ENCODE results near the gene KIRREL3. TPM values are rescaled to one million over a fixed set of nuclear protein-coding genes. Genes with fewer than 3 reads are reported as not detected.

The KIRREL3 gene
- total RNA-seq, 1 donor from 2014 or later, result under 0.01 TPM

- Histone ChIP-seq H3K27ac (ENCODE audit: low read depth, low read length) (no peak overlapping the region), H3K27me3 (ENCODE audit: control insufficient read depth in 3 of 3, insufficient read depth in 3 of 3, low read length in 3 of 3) (peaks cover 0 to 7% (median 7%) of the 10 kb centered on the region in 3 donors), H3K36me3 (ENCODE audit: control insufficient read depth in 3 of 3, insufficient read depth in 3 of 3, low read length in 3 of 3) (no peaks in the 10 kb centered on the region), H3K9ac (ENCODE audit: low read depth in 1 of 3, low read length in 3 of 3) (no peak overlapping the region), H3K4me1 (ENCODE audit: control insufficient read depth in 3 of 3, insufficient read depth in 3 of 3, low read length in 3 of 3) (no peaks in the 10 kb centered on the region), H3K4me3 (ENCODE audit: low read length in 3 of 3) (no peak overlapping the region), H3K9me3 (ENCODE audit: control insufficient read depth in 3 of 3, low read length in 3 of 3) (no peaks in the 10 kb centered on the region)
Observed at GRCh38 chr11:126636911-126637794, 363.4 kb downstream of the KIRREL3 start.

DNA sequence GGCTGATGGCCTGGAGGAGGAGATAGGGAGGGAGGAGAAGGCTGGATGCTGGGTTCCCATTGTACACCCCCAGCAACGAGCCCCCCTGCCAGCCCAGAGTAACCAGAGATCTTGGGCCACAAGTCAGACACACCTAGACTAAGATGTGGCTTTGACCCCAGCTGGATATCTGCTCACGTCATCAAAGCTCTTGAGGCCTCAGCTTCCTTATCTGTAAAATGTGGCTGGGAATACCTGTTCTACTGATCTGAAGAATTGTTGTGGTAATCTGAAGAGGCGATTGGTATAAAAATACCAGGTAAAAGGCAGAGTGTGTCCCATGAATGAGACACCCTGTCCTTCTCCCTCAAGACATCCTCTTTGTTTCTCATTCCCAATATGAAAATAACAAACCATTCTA lies 365.1 kb downstream of the KIRREL3 start:
- H3K27ac ChIP-seq (ENCODE audit: low read depth, low read length), result no peak overlapping the region
- no peak overlapping the region for H3K4me3 ChIP-seq (ENCODE audit: low read length in 3 of 3)
- H3K36me3 ChIP-seq (ENCODE audit: control insufficient read depth in 3 of 3, insufficient read depth in 3 of 3, low read length in 3 of 3), result no peaks in the 10 kb centered on the region
- H3K4me1 ChIP-seq (ENCODE audit: control insufficient read depth in 3 of 3, insufficient read depth in 3 of 3, low read length in 3 of 3), result no peaks in the 10 kb centered on the region
- H3K9ac ChIP-seq (ENCODE audit: low read depth in 1 of 3, low read length in 3 of 3), result no peak overlapping the region
- peaks cover 0 to 7% (median 7%) of the 10 kb centered on the region in 3 donors for H3K27me3 ChIP-seq (ENCODE audit: control insufficient read depth in 3 of 3, insufficient read depth in 3 of 3, low read length in 3 of 3)
- no peaks in the 10 kb centered on the region for H3K9me3 ChIP-seq (ENCODE audit: control insufficient read depth in 3 of 3, low read length in 3 of 3)

DNA sequence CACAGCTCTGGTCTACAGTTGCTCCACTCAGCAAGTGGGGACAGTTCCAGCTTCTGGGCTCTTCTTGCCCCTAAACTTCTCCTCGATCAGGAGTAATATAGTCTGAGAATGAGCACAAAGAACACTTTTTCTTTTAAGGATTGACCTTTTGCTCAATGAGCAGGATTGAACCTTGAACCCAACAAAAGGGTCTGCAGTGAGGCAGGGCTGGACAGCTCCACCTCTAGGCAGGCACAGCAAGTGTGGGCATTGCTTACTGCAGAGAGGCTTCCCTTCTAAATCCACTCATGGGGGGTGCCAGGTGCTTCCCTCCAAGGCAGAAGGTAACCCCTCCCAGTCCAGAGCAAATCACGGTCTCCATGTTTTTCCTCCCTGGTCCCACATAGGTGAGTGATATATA lies 365.6 kb downstream of the KIRREL3 start:
- H3K36me3 ChIP-seq (ENCODE audit: control insufficient read depth in 3 of 3, insufficient read depth in 3 of 3, low read length in 3 of 3), result no peaks in the 10 kb centered on the region
- H3K27me3 ChIP-seq (ENCODE audit: control insufficient read depth in 3 of 3, insufficient read depth in 3 of 3, low read length in 3 of 3), result peaks cover 0 to 7% (median 4%) of the 10 kb centered on the region in 3 donors
- H3K4me3 ChIP-seq (ENCODE audit: low read length in 3 of 3), result no peak overlapping the region
- H3K9me3 ChIP-seq (ENCODE audit: control insufficient read depth in 3 of 3, low read length in 3 of 3), result no peaks in the 10 kb centered on the region
- H3K27ac ChIP-seq (ENCODE audit: low read depth, low read length), result no peak overlapping the region
- no peak overlapping the region for H3K9ac ChIP-seq (ENCODE audit: low read depth in 1 of 3, low read length in 3 of 3)
- no peaks in the 10 kb centered on the region for H3K4me1 ChIP-seq (ENCODE audit: control insufficient read depth in 3 of 3, insufficient read depth in 3 of 3, low read length in 3 of 3)

DNA sequence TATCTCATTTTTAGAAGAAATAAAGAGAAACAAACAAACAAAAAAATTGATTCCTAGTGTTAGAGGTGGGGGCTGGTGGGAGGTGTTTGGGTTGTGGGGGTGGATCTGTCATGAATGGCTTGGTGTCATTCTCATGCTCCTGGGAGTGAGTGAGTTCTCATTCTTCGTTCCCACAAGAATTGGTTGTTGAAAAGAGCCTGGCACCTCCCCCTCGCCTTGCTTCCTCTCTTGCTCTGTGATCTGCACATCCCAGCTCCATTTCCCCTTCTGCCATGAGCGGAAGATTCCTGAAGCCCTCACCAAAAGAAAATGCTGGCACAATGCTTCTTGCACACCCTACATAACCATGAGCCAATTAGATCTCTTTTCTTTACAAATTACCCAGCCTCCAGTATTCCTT lies 367.2 kb downstream of the KIRREL3 start:
- H3K36me3 ChIP-seq (ENCODE audit: control insufficient read depth in 3 of 3, insufficient read depth in 3 of 3, low read length in 3 of 3), result no peaks in the 10 kb centered on the region
- H3K4me3 ChIP-seq (ENCODE audit: low read length in 3 of 3), result no peak overlapping the region
- peaks cover 0 to 7% (median 4%) of the 10 kb centered on the region in 3 donors for H3K27me3 ChIP-seq (ENCODE audit: control insufficient read depth in 3 of 3, insufficient read depth in 3 of 3, low read length in 3 of 3)
- H3K27ac ChIP-seq (ENCODE audit: low read depth, low read length), result no peak overlapping the region
- H3K4me1 ChIP-seq (ENCODE audit: control insufficient read depth in 3 of 3, insufficient read depth in 3 of 3, low read length in 3 of 3), result no peaks in the 10 kb centered on the region
- no peak overlapping the region for H3K9ac ChIP-seq (ENCODE audit: low read depth in 1 of 3, low read length in 3 of 3)
- no peaks in the 10 kb centered on the region for H3K9me3 ChIP-seq (ENCODE audit: control insufficient read depth in 3 of 3, low read length in 3 of 3)

GRCh38 chr11:126630893-126631798 lies 369.4 kb downstream of the KIRREL3 start:
- Histone ChIP-seq H3K27me3 (ENCODE audit: control insufficient read depth in 3 of 3, insufficient read depth in 3 of 3, low read length in 3 of 3) (peaks cover 0 to 7% (median 7%) of the 10 kb centered on the region in 3 donors), H3K36me3 (ENCODE audit: control insufficient read depth in 3 of 3, insufficient read depth in 3 of 3, low read length in 3 of 3) (no peaks in the 10 kb centered on the region), H3K9me3 (ENCODE audit: control insufficient read depth in 3 of 3, low read length in 3 of 3) (no peaks in the 10 kb centered on the region), H3K9ac (ENCODE audit: low read depth in 1 of 3, low read length in 3 of 3) (no peak overlapping the region), H3K4me3 (ENCODE audit: low read length in 3 of 3) (no peak overlapping the region), H3K27ac (ENCODE audit: low read depth, low read length) (no peak overlapping the region), H3K4me1 (ENCODE audit: control insufficient read depth in 3 of 3, insufficient read depth in 3 of 3, low read length in 3 of 3) (no peaks in the 10 kb centered on the region)

GRCh38 chr11:126630488-126630887 lies 370.1 kb downstream of the KIRREL3 start:
- peaks cover 0 to 7% (median 4%) of the 10 kb centered on the region in 3 donors for H3K27me3 ChIP-seq (ENCODE audit: control insufficient read depth in 3 of 3, insufficient read depth in 3 of 3, low read length in 3 of 3)
- no peaks in the 10 kb centered on the region for H3K36me3 ChIP-seq (ENCODE audit: control insufficient read depth in 3 of 3, insufficient read depth in 3 of 3, low read length in 3 of 3)
- H3K9me3 ChIP-seq (ENCODE audit: control insufficient read depth in 3 of 3, low read length in 3 of 3), result no peaks in the 10 kb centered on the region
- no peak overlapping the region for H3K9ac ChIP-seq (ENCODE audit: low read depth in 1 of 3, low read length in 3 of 3)
- no peaks in the 10 kb centered on the region for H3K4me1 ChIP-seq (ENCODE audit: control insufficient read depth in 3 of 3, insufficient read depth in 3 of 3, low read length in 3 of 3)
- no peak overlapping the region for H3K4me3 ChIP-seq (ENCODE audit: low read length in 3 of 3)
- H3K27ac ChIP-seq (ENCODE audit: low read depth, low read length), result no peak overlapping the region

DNA sequence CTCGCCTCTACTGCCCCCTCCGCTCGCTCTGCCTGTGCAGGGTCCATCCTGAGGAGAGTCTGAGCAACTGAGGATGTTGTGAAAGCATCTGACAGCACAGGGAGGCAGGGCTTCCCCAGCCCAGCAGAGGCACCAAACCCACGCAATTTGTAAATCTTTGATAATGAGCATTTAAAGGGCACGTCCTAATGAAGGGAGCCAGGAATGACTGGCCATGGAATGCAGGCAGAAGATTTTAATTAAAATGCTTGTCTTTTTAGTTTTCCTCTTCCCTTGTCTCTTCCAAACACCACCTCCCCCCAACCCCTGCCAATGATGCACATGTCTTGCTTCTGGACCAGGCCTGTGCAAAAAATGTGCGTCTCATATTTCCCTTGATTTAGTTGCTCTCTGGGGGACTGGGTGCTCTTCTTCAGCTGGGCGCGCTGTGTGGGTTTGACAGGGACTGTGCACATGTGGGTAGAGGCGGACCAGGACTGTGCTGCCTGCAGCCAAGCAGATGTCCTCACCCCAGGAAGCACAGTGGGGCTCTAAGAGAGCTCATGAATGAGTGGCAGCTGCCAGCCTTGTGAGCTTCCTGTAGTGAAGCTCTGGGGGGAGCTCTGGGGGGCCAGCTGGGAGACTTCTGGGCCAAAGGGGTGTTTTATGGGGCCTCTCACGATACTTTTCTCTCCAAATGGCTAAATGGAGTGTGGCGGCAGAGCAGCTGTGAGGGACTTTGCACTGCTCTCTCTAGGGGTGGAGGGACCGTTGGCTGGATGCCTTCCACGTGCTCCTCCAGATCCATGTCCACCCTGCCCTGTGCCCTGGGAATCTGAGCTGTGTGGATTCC lies 371.6 kb downstream of the KIRREL3 start:
- peaks cover 0 to 2% (median 2%) of the 10 kb centered on the region in 3 donors for H3K27me3 ChIP-seq (ENCODE audit: control insufficient read depth in 3 of 3, insufficient read depth in 3 of 3, low read length in 3 of 3)
- no peak overlapping the region for H3K9ac ChIP-seq (ENCODE audit: low read depth in 1 of 3, low read length in 3 of 3)
- no peaks in the 10 kb centered on the region for H3K36me3 ChIP-seq (ENCODE audit: control insufficient read depth in 3 of 3, insufficient read depth in 3 of 3, low read length in 3 of 3)
- no peaks in the 10 kb centered on the region for H3K9me3 ChIP-seq (ENCODE audit: control insufficient read depth in 3 of 3, low read length in 3 of 3)
- H3K4me3 ChIP-seq (ENCODE audit: low read length in 3 of 3), result no peak overlapping the region
- H3K27ac ChIP-seq (ENCODE audit: low read depth, low read length), result no peak overlapping the region
- no peaks in the 10 kb centered on the region for H3K4me1 ChIP-seq (ENCODE audit: control insufficient read depth in 3 of 3, insufficient read depth in 3 of 3, low read length in 3 of 3)

DNA sequence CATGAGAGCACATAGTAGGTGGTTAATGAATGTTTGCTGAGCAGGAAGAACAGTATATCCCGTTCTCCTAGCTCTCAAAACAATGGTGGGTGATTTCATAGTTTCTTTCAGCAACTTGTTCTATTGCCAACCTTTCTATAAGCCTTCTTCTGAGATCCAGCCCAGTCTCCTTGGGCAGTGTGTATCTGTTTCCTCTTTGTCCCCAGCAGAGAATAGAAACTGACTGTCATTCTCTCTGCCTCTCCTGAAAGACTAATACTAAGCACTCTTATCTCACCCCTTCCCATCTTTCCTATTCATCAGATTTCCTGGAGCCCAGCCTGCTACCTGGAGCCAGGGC lies 372.1 kb downstream of the KIRREL3 start:
- Histone ChIP-seq H3K9ac (ENCODE audit: low read depth in 1 of 3, low read length in 3 of 3) (no peak overlapping the region), H3K36me3 (ENCODE audit: control insufficient read depth in 3 of 3, insufficient read depth in 3 of 3, low read length in 3 of 3) (no peaks in the 10 kb centered on the region), H3K27me3 (ENCODE audit: control insufficient read depth in 3 of 3, insufficient read depth in 3 of 3, low read length in 3 of 3) (peaks cover 0 to 2% (median 0%) of the 10 kb centered on the region in 3 donors), H3K4me3 (ENCODE audit: low read length in 3 of 3) (no peak overlapping the region), H3K9me3 (ENCODE audit: control insufficient read depth in 3 of 3, low read length in 3 of 3) (no peaks in the 10 kb centered on the region), H3K27ac (ENCODE audit: low read depth, low read length) (no peak overlapping the region), H3K4me1 (ENCODE audit: control insufficient read depth in 3 of 3, insufficient read depth in 3 of 3, low read length in 3 of 3) (no peaks in the 10 kb centered on the region)

DNA sequence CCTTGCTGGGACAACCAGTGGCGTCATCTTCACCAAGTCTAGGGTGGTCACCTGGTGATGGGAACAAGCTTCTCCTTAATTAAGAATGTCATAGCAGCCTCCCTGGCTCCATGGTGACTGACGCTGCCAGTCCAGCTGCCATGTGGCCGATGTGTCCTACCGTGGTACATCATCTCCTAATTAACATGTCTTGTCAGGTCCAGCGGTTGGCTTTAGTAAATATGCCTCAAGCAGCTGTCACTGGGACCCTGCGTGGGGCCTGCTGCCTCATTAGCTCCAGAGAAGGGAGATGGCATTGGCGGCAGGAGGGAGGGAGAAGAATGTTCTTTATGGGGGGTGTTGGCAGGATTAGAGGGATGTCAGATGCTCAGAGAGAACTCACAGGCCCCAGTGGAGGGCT lies 373.1 kb downstream of the KIRREL3 start:
- Histone ChIP-seq H3K9me3 (ENCODE audit: control insufficient read depth in 3 of 3, low read length in 3 of 3) (no peaks in the 10 kb centered on the region), H3K9ac (ENCODE audit: low read depth in 1 of 3, low read length in 3 of 3) (no peak overlapping the region), H3K4me1 (ENCODE audit: control insufficient read depth in 3 of 3, insufficient read depth in 3 of 3, low read length in 3 of 3) (no peaks in the 10 kb centered on the region), H3K4me3 (ENCODE audit: low read length in 3 of 3) (no peak overlapping the region), H3K27me3 (ENCODE audit: control insufficient read depth in 3 of 3, insufficient read depth in 3 of 3, low read length in 3 of 3) (peaks cover 0 to 2% (median 0%) of the 10 kb centered on the region in 3 donors), H3K36me3 (ENCODE audit: control insufficient read depth in 3 of 3, insufficient read depth in 3 of 3, low read length in 3 of 3) (no peaks in the 10 kb centered on the region), H3K27ac (ENCODE audit: low read depth, low read length) (no peak overlapping the region)
